Omental fat pad (tissue), 4 donors: ENCODE results near the gene SAP25. TPM values are rescaled to one million over a fixed set of nuclear protein-coding genes. Genes with fewer than 3 reads are reported as not detected.

Experiments used
- ATAC-seq: fragments of 150-250 bp; one replicate; pipeline ENCODE4 v1.9.1; 2016; ENCODE audit warnings: mild to moderate bottlenecking, moderate library complexity; ENCODE audit not compliant: low FRiP score
- DNase-seq: peaks from one replicate; pipeline ENCODE4 v3.0.0-alpha.2; 2019; ENCODE audit warnings: low spot score
- CTCF ChIP-seq, 3 donors: fragments of 450-650 bp; IDR thresholded peaks; one replicate each; pipeline ENCODE4 v1.5.1; 2016 to 2017; ENCODE audit warnings: antibody characterized with exemption in 3 of 3, mild to moderate bottlenecking in 3 of 3, moderate library complexity in 2 of 3
- total RNA-seq, 4 donors: library from RNA; depleted of rRNA; stranded (reverse); fragments of >200 nt; gene quantifications; one replicate each; pipeline ENCODE4 v1.1.0, GENCODE V29; 2016

SAP25 gene
- total RNA-seq, 4 donors from 2014 or later: 1.1 to 4.7 (median 1.7) TPM; not detected in 1

- TF ChIP-seq CTCF (IDR thresholded peaks at IDR 0.05): no peak
- DNase-seq: no peak
- ATAC-seq: no peak
These were observed 39.2 kb upstream of the SAP25 start for GRCh38 chr7:100612730-100613390.

GRCh38 chr7:100611983-100612729, 38.5 kb upstream of the SAP25 start, which contains the start of gene MOSPD3:
MOSPD3 (plus strand) TSS chr7:100612540; CDS start chr7:100612792, 252 bp downstream.
- ATAC-seq (peak; percentile 99), DNase-seq (peak; percentile 98)
- TF ChIP-seq CTCF (IDR thresholded peaks at IDR 0.05): no peak

GRCh38 chr7:100609958-100610357, 36.3 kb upstream of the SAP25 start:
- DNase-seq (no peak), ATAC-seq (no peak)
- no peak for TF ChIP-seq CTCF (IDR thresholded peaks at IDR 0.05)

- no peak for DNase-seq
- TF ChIP-seq CTCF (IDR thresholded peaks at IDR 0.05): no peak
- ATAC-seq: no peak
These were observed 33.4 kb upstream of the SAP25 start for GRCh38 chr7:100607111-100607510.

GRCh38 chr7:100606313-100606712, 32.6 kb upstream of the SAP25 start:
- no peak for DNase-seq
- no peak for TF ChIP-seq CTCF (IDR thresholded peaks at IDR 0.05)
- no peak for ATAC-seq

GRCh38 chr7:100604976-100605911, 31.5 kb upstream of the SAP25 start:
- DNase-seq (no peak), ATAC-seq (peak; percentile 18)
- TF ChIP-seq CTCF (IDR thresholded peaks at IDR 0.05): no peak
